Activated CD4-positive, alpha-beta T cell treated with anti-CD3 and anti-CD28 coated beads, Interleukin-2, amount 10 ng/mL, durations not matched to agents 7 days and 5 days (primary cell): Measurements from ENCODE around the gene CPNE1. TPM values are rescaled to one million over a fixed set of nuclear protein-coding genes. Genes with fewer than 3 reads are reported as not detected.

Experiments used
- CTCF ChIA-PET: fragments of 350-600 bp; sonication (Branson Sonifier 250); formaldehyde crosslinking; loops from one replicate; lab custom pipeline; 2021; ENCODE audit warnings: antibody characterized with exemption; lab: Charles Lee
- POLR2A ChIA-PET: fragments of 350-600 bp; sonication (Branson Sonifier 250); formaldehyde crosslinking; loops from one replicate; lab custom pipeline; 2021; ENCODE audit warnings: antibody characterized with exemption; lab: Charles Lee
- DNase-seq: peaks from one replicate; pipeline ENCODE4 v3.0.0-alpha.2; 2020
- H3K27ac Mint-ChIP-seq: one replicate; pipeline ENCODE4 v1.8.0; 2021; ENCODE audit warnings: mild to moderate bottlenecking, moderate library complexity, mixed read lengths
- H3K27me3 Mint-ChIP-seq: one replicate; pipeline ENCODE4 v1.8.0; 2021; ENCODE audit warnings: mixed read lengths
- H3K36me3 Mint-ChIP-seq: one replicate; pipeline ENCODE4 v1.8.0; 2021; ENCODE audit warnings: low read depth, mixed read lengths
- H3K4me1 Mint-ChIP-seq: one replicate; pipeline ENCODE4 v1.8.0; 2021; ENCODE audit warnings: mixed read lengths
- H3K4me3 Mint-ChIP-seq: one replicate; pipeline ENCODE4 v1.8.0; 2021; ENCODE audit warnings: mild to moderate bottlenecking, moderate library complexity, mixed read lengths
- H3K9me3 Mint-ChIP-seq: one replicate; pipeline ENCODE4 v1.8.0; 2021; ENCODE audit warnings: mixed read lengths
- total RNA-seq, 2 experiments: library from RNA; stranded (reverse); gene quantifications; one replicate each; pipeline ENCODE4 v1.2.3, GENCODE V29; 2021

Gene CPNE1
- total RNA-seq, 2 experiments from 2014 or later = 252 to 256 TPM

- H3K4me1 Mint-ChIP-seq = peaks cover 43% of the 10 kb centered on the region
- ChIA-PET POLR2A (interaction anchor here (0.6 to 2.2 kb wide), 7 partner anchors 29 to 490 kb away, joined by 3 to 10 read pairs (median 3); partner anchors contain the start of genes RBM39 and SCAND1), CTCF (interaction anchor here (0.5 to 9.3 kb wide), 7 partner anchors 9 to 377 kb away, joined by 3 to 50 read pairs (median 5); partner anchors contain the start of gene SCAND1)
- H3K36me3 Mint-ChIP-seq = no peaks in the 10 kb centered on the region
- peaks cover 2% of the 10 kb centered on the region for H3K27me3 Mint-ChIP-seq
- DNase-seq = peak; percentile 78
- no peaks in the 10 kb centered on the region for H3K9me3 Mint-ChIP-seq
- H3K27ac Mint-ChIP-seq = peak within 1 kb of the TSS; percentile 94
- H3K4me3 Mint-ChIP-seq = peak within 1 kb of the TSS; percentile 77
These were observed 48.8 kb downstream of the CPNE1 start, which contains the start of gene SPAG4 for GRCh38 chr20:35615667-35616464. SPAG4 (plus strand) TSS chr20:35615829; CDS start chr20:35616004, 175 bp downstream.

DNA sequence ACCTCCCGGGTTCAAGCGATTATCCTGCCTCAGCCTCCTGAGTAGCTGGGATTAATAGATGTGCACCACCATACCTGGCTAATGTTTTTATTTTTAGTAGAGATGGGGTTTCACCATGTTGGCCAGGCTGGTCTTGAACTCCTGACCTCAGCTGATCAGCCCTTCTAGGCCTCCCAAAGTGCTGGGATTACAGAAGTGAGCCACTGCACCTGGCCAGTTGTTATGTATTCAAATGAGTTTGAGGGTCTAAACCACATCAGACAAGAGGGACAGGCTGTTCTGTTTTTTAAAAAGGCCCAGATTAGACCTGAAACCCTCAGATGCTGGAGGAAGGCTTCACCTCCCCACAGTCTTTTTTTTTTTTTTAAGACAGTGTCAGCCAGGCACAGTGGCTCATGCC is 53.2 kb downstream of the CPNE1 start:
- POLR2A ChIA-PET = no interaction called here
- Mint-ChIP-seq H3K36me3 (no peaks in the 10 kb centered on the region), H3K4me1 (peaks cover 16% of the 10 kb centered on the region), H3K27ac (no peak overlapping the region), H3K4me3 (no peak overlapping the region), H3K27me3 (peaks cover 2% of the 10 kb centered on the region), H3K9me3 (no peaks in the 10 kb centered on the region)
- CTCF ChIA-PET = no interaction called here
- DNase-seq = no peak

DNA sequence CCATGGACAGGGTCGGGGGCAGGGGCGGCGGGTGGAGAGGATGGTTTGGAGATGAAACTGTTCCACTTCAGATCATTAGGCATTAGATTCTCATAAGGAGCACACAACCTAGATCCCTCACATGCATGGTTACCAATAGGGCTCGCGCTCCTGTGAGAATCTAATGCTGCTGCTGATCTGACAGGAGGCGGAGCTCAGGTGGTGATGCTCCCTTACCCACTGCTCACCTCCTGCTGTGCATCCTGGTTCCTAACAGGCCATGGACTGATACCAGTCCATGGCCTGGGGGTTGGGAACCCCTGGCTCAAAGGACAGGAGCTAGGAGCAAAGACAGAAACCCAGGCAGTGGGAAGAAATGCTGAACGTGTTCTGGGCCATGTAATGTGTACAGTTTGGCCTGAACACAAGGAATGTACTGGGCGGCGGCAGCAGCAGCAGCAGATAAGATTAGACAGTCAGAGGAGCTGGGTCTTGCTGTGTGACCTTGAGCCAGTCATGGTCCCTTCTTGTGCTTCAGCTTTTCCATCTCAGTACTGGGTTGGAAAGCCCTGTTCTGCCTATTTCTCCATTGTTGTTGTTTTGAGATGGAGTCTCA is 53.8 kb downstream of the CPNE1 start:
- H3K4me3 Mint-ChIP-seq = no peak overlapping the region
- H3K27me3 Mint-ChIP-seq = peaks cover 2% of the 10 kb centered on the region
- no peaks in the 10 kb centered on the region for H3K36me3 Mint-ChIP-seq
- POLR2A ChIA-PET = no interaction called here
- peaks cover 14% of the 10 kb centered on the region for H3K4me1 Mint-ChIP-seq
- no peaks in the 10 kb centered on the region for H3K9me3 Mint-ChIP-seq
- no peak for DNase-seq
- peak overlapping the region; percentile 20 for H3K27ac Mint-ChIP-seq
- CTCF ChIA-PET = no interaction called here

DNA sequence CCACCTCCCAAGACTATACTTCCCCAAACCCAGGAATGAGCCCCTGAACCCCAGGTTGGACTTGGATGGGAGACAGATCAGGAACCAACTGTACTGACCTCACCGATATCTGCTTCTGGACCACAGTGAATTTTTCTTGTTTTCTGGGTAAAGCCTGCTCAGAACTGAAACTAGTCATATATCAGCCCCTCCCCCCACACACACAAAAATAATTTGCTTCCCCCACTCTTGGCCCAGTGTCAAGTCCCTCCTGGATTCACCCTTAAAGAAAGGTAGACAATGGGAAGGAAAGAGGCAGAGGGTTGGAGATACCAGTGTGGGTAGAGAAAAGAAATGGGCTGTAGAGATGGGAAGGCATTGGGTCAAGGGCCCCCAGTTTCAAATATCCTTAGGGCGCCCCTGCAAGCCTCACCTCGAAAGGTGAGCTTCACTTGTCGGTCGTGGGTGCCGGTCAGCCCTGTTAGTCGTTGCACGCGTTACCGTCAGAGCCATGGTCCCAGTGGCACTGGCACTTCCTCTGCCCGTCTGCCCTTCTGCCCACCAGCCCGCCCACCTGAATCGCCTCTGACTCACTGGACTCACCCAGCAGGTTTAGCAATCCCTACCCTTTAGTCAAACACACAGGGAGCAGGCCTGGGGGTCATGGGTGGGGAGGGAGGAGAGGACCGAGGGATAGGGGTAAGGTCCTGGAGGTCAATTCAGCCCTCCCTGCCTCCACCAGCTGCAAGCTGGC is 57.5 kb downstream of the CPNE1 start:
- CTCF ChIA-PET = interaction anchor here (1.0 to 6.2 kb wide), 3 partner anchors 10 to 277 kb away, joined by 4 to 50 read pairs (median 4); partner anchors contain the start of gene SPAG4
- POLR2A ChIA-PET = interaction anchor here (0.6 kb wide), 1 partner anchor 800 kb away, joined by 9 read pairs; no protein-coding TSS in a partner anchor

DNA sequence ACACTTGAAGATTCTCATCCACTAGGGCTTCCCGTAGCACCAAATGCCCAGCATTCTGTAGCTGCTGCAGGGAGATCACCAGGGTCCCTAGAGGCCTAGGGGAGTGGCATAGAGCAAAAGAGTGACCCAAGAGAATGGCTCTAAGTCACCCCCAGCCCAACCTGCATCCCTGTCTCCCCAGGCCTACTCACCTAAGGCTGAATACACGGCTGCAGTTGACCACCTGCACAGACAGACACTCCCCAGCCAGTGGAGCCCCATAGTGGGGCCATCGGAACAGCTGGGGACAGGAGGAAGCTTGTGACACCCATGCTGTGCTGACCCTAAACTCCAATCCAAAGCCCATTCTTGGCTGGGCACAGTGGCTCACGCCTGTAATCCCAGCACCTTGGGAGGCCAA is 58.6 kb downstream of the CPNE1 start:
- no peaks in the 10 kb centered on the region for H3K36me3 Mint-ChIP-seq
- no peak overlapping the region for H3K4me3 Mint-ChIP-seq
- no peaks in the 10 kb centered on the region for H3K9me3 Mint-ChIP-seq
- no peak for DNase-seq
- H3K4me1 Mint-ChIP-seq = peaks cover 9% of the 10 kb centered on the region
- H3K27ac Mint-ChIP-seq = no peak overlapping the region
- ChIA-PET POLR2A (interaction anchor here (0.5 kb wide), 1 partner anchor 16 kb away, joined by 4 read pairs; no protein-coding TSS in a partner anchor), CTCF (interaction anchor here (0.7 to 6.2 kb wide), 3 partner anchors 11 to 1319 kb away, joined by 3 to 50 read pairs (median 3); partner anchors contain the start of gene SPAG4)
- H3K27me3 Mint-ChIP-seq = peaks cover 11% of the 10 kb centered on the region

More for the DNA sequence above, 57.5 kb downstream of the CPNE1 start:
- no peak for DNase-seq
- no peak overlapping the region for H3K4me3 Mint-ChIP-seq
- H3K27me3 Mint-ChIP-seq = peaks cover 6% of the 10 kb centered on the region
- peaks cover 5% of the 10 kb centered on the region for H3K4me1 Mint-ChIP-seq
- H3K9me3 Mint-ChIP-seq = no peaks in the 10 kb centered on the region
- no peak overlapping the region for H3K27ac Mint-ChIP-seq
- H3K36me3 Mint-ChIP-seq = no peaks in the 10 kb centered on the region

DNA sequence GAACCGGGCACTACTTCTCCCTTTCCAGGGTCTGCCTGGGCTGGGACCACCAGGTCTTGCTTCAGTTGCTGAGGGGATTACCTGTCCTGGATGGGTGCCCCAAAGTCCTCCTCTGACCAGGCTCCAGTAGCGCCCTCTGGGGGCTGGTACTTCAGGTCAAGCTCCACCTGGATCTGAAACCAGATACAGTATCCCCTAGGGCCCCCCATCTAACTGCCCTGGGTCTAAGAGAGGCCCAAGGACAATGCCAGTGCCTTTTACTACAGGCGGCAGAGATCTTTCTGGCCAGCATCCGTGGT is 60.3 kb downstream of the CPNE1 start:
- ChIA-PET POLR2A (no interaction called here), CTCF (interaction anchor here (1.0 to 6.2 kb wide), 4 partner anchors 12 to 350 kb away, joined by 3 to 50 read pairs (median 4); partner anchors contain the start of genes CEP250, SCAND1 and SPAG4)
- DNase-seq = no peak
- no peaks in the 10 kb centered on the region for H3K36me3 Mint-ChIP-seq
- H3K9me3 Mint-ChIP-seq = no peaks in the 10 kb centered on the region
- H3K27me3 Mint-ChIP-seq = peaks cover 25% of the 10 kb centered on the region
- H3K4me1 Mint-ChIP-seq = peaks cover 14% of the 10 kb centered on the region
- no peak overlapping the region for H3K4me3 Mint-ChIP-seq
- no peak overlapping the region for H3K27ac Mint-ChIP-seq

DNA sequence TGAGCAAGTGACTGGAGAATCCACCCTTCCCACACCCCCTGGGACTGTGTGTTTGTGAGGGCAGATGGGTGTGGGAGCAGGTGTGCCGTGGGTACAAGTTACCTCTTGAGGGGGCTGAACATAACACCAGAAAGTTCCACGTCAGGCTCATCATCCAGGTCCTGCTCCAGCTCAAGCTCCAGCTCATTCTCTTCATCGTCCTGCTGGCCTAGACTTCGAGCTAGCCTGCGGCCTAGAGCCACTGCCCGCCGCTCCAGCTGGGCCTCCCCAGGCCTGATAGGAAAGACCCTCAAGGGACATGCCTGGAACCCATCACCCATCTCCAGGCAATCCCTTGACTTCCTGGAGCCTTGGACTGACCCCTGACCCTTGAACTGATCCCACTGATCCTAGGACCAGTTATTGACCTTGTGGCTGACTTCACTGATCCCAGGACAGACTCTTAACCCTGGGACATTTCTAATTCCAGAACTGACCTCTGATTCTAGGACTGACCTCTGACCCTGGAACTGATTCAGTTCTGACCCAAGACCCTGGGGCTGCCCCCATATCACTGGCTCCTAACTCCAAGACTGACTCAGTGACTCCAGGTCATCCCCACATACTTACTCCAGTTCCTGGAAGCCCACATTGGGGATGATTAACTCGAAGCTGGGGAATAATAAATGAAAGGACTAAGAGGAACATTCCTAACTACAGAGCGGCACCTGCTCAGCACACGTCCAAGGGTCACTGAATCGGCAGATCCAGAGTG is 60.8 kb downstream of the CPNE1 start:
- Mint-ChIP-seq H3K4me1 (peaks cover 14% of the 10 kb centered on the region), H3K4me3 (no peak overlapping the region), H3K9me3 (no peaks in the 10 kb centered on the region), H3K27ac (no peak overlapping the region), H3K27me3 (peaks cover 29% of the 10 kb centered on the region), H3K36me3 (no peaks in the 10 kb centered on the region)
- POLR2A ChIA-PET = no interaction called here
- CTCF ChIA-PET = interaction anchor here (0.7 to 6.2 kb wide), 5 partner anchors 13 to 351 kb away, joined by 3 to 50 read pairs (median 3); partner anchors contain the start of genes CEP250, SCAND1 and SPAG4
- no peak for DNase-seq

GRCh38 chr20:35602851-35603495 is 61.7 kb downstream of the CPNE1 start:
- H3K9me3 Mint-ChIP-seq = no peaks in the 10 kb centered on the region
- H3K36me3 Mint-ChIP-seq = no peaks in the 10 kb centered on the region
- ChIA-PET CTCF (interaction anchor here (0.7 to 6.2 kb wide), 5 partner anchors 14 to 352 kb away, joined by 3 to 50 read pairs (median 3); partner anchors contain the start of genes SCAND1 and SPAG4), POLR2A (no interaction called here)
- no peak overlapping the region for H3K4me3 Mint-ChIP-seq
- H3K27me3 Mint-ChIP-seq = peaks cover 37% of the 10 kb centered on the region
- H3K27ac Mint-ChIP-seq = no peak overlapping the region
- no peak for DNase-seq
- H3K4me1 Mint-ChIP-seq = peaks cover 14% of the 10 kb centered on the region

- POLR2A ChIA-PET = no interaction called here
- Mint-ChIP-seq H3K27me3 (peaks cover 47% of the 10 kb centered on the region), H3K4me1 (peaks cover 13% of the 10 kb centered on the region), H3K9me3 (no peaks in the 10 kb centered on the region), H3K27ac (no peak overlapping the region), H3K4me3 (peak overlapping the region; percentile 63), H3K36me3 (no peaks in the 10 kb centered on the region)
- CTCF ChIA-PET = interaction anchor here (0.7 to 6.2 kb wide), 5 partner anchors 11 to 352 kb away, joined by 3 to 50 read pairs (median 4); partner anchors contain the start of genes SCAND1 and SPAG4
- DNase-seq = no peak
These were observed 62.7 kb downstream of the CPNE1 start for GRCh38 chr20:35601990-35602389.

- H3K27me3 Mint-ChIP-seq = peaks cover 53% of the 10 kb centered on the region
- no peaks in the 10 kb centered on the region for H3K36me3 Mint-ChIP-seq
- DNase-seq = peak; percentile 83
- H3K27ac Mint-ChIP-seq = no peak overlapping the region
- H3K9me3 Mint-ChIP-seq = no peaks in the 10 kb centered on the region
- H3K4me3 Mint-ChIP-seq = peak overlapping the region; percentile 63
- H3K4me1 Mint-ChIP-seq = peaks cover 10% of the 10 kb centered on the region
- POLR2A ChIA-PET = no interaction called here
- CTCF ChIA-PET = interaction anchor here (0.5 to 1.9 kb wide), 9 partner anchors 8 to 1306 kb away, joined by 3 to 6 read pairs (median 3); partner anchors contain the start of genes SCAND1 and SPAG4
These were observed 63.4 kb downstream of the CPNE1 start for GRCh38 chr20:35600993-35601973.
